Keratinocyte (primary cell): ENCODE data around the gene TBC1D9B. TPM values are rescaled to one million over a fixed set of nuclear protein-coding genes. Genes with fewer than 3 reads are reported as not detected.

Experiments used
- DNase-seq: peaks from one replicate; pipeline ENCODE4 v3.0.0-alpha.2; 2011; ENCODE audit warnings: low read depth, missing footprints, low spot score
- FAIRE-seq: peaks from 2 replicates; lab custom pipeline; 2011; peaks lifted over from hg19 to GRCh38; lab: Jason Lieb, UNC
- H2AFZ ChIP-seq: 2 replicates; pipeline ENCODE4 v1.6.0; 2012; ENCODE audit warnings: low read length, control low read depth, inconsistent platforms; ENCODE audit not compliant: control insufficient read depth
- H3K27ac ChIP-seq: 2 replicates; pipeline ENCODE4 v1.5.1; 2011; ENCODE audit warnings: low read length; ENCODE audit not compliant: control insufficient read depth, insufficient read depth
- H3K27me3 ChIP-seq: 3 replicates; pipeline ENCODE4 v1.6.0; 2011; ENCODE audit warnings: low read length; ENCODE audit not compliant: control insufficient read depth, insufficient read depth; ENCODE audit errors: extremely low read depth
- H3K36me3 ChIP-seq, 2 experiments: 2 replicates in 1 of 2; 3 replicates in 1 of 2; pipeline ENCODE4 v1.5.1; 2011; ENCODE audit warnings: low read length in 2 of 2, mild to moderate bottlenecking in 1 of 2; ENCODE audit not compliant: control insufficient read depth in 2 of 2, insufficient read depth in 2 of 2; ENCODE audit errors: extremely low read depth in 1 of 2
- H3K4me1 ChIP-seq: 3 replicates; pipeline ENCODE4 v1.5.1; 2011; ENCODE audit warnings: low read length; ENCODE audit not compliant: control insufficient read depth, insufficient read depth; ENCODE audit errors: extremely low read depth
- H3K4me2 ChIP-seq: 3 replicates; pipeline ENCODE4 v1.6.0; 2011; ENCODE audit warnings: low read depth, low read length; ENCODE audit not compliant: control insufficient read depth, insufficient read depth; ENCODE audit errors: extremely low read depth
- H3K4me3 ChIP-seq, 3 experiments: fragments of 200-600 bp in 1 of 3; sonication (generic) in 1 of 3; 2 replicates in 2 of 3; 3 replicates in 1 of 3; pipeline ENCODE4 v1.5.1; 2011 to 2016; ENCODE audit warnings: low read length in 3 of 3, mild to moderate bottlenecking in 3 of 3, control low read depth in 2 of 3, inconsistent platforms in 1 of 3, low read depth in 1 of 3, mixed read lengths in 1 of 3, mixed run types in 1 of 3, moderate library complexity in 1 of 3; ENCODE audit not compliant: control insufficient read depth in 2 of 3, insufficient read depth in 2 of 3; ENCODE audit errors: extremely low read depth in 1 of 3
- H3K79me2 ChIP-seq: 2 replicates; pipeline ENCODE4 v1.6.0; 2012; ENCODE audit warnings: low read length; ENCODE audit not compliant: control insufficient read depth, insufficient read depth
- H3K9ac ChIP-seq: 3 replicates; pipeline ENCODE4 v1.6.0; 2011; ENCODE audit warnings: low read length; ENCODE audit not compliant: control insufficient read depth, insufficient read depth; ENCODE audit errors: extremely low read depth
- H3K9me1 ChIP-seq: 3 replicates; pipeline ENCODE4 v1.6.0; 2011; ENCODE audit warnings: low read length; ENCODE audit not compliant: control insufficient read depth, insufficient read depth; ENCODE audit errors: extremely low read depth
- H3K9me3 ChIP-seq: 2 replicates; pipeline ENCODE4 v1.5.1; 2012; ENCODE audit warnings: low read depth, low read length; ENCODE audit not compliant: control insufficient read depth
- H4K20me1 ChIP-seq: 3 replicates; pipeline ENCODE4 v1.6.0; 2011; ENCODE audit warnings: low read length; ENCODE audit not compliant: control insufficient read depth, insufficient read depth; ENCODE audit errors: extremely low read depth
- CTCF ChIP-seq, 3 experiments: IDR thresholded peaks in 1 of 3; conservative IDR thresholded peaks in 1 of 3; optimal IDR thresholded peaks in 1 of 3; 2 replicates in 2 of 3; 3 replicates in 1 of 3; pipeline versions ENCODE3 to v1.5.1; 2011; ENCODE audit warnings: low read length in 3 of 3, mild to moderate bottlenecking in 3 of 3, moderate library complexity in 2 of 3, control low read depth in 1 of 3, inconsistent platforms in 1 of 3; ENCODE audit not compliant: insufficient read depth in 2 of 3; ENCODE audit errors: extremely low read depth in 1 of 3
- EZH2 ChIP-seq: IDR thresholded peaks from one replicate; pipeline ENCODE4 v1.6.1; 2012; ENCODE audit warnings: inconsistent platforms, mild to moderate bottlenecking, low read length, moderate library complexity
- dilution Hi-C: fragments of 300-500 bp; cut with MboI; formaldehyde crosslinking; loops from one replicate; pipeline ENCODE4 v1.7.0; 2020; ENCODE audit warnings: low sequenced_read_pairs; ENCODE audit not compliant: extremely low pct_ligation_motif_present
- polyA plus RNA-seq, 5 experiments: library from polyadenylated mRNA; depleted of rRNA in 3 of 5; stranded (reverse) in 3 of 5; stranded (forward) in 1 of 5; unstranded in 1 of 5; fragments of >200 nt; gene quantifications; 1 replicate in 1 of 5; 2 replicates in 3 of 5; 3 replicates in 1 of 5; pipeline versions ENCODE4 v1.2.1 to v1.2.3, GENCODE V29; 2011 to 2012; ENCODE audit warnings: missing spikeins in 2 of 5, low read depth in 1 of 5, low replicate concordance in 1 of 5

The TBC1D9B gene
- polyA plus RNA-seq, 1 donor (not counting 4 experiments of a cell fraction or from before 2014, with no cell fraction given) = 51.4 TPM

DNA sequence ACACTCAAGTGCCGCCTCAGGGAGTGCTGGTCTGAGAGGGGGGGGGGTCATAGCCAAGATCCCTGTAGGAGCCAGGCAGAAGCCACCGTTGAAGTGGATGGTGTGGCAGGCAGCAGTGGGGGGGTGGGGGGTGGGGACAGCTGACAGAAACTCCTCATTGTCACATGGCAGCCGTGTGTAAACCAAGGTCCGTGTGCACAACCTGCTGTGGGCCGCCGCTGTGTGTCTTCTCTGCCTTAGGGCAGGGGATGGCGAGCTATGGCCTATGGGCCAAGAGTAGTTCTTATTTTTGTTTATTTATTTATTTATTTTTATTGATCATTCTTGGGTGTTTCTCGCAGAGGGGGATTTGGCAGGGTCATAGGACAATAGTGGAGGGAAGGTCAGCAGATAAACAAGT, 73.6 kb downstream of the TBC1D9B start:
- no peaks in the 10 kb centered on the region for H3K27me3 ChIP-seq
- H3K4me3 ChIP-seq = no peak overlapping the region
- H4K20me1 ChIP-seq = no peaks in the 10 kb centered on the region
- peaks cover 28 to 44% of the 10 kb centered on the region in 2 experiments for H3K36me3 ChIP-seq
- no peak for FAIRE-seq
- no peak overlapping the region for H2AFZ ChIP-seq
- dilution Hi-C loops = loop anchor here (25.0 kb wide), 1 partner anchor 97 kb away; the partner anchor contains the start of gene MAML1
- H3K79me2 ChIP-seq = no peaks in the 10 kb centered on the region
- H3K9me1 ChIP-seq = no peaks in the 10 kb centered on the region
- H3K27ac ChIP-seq = no peak overlapping the region
- TF ChIP-seq EZH2 (no peak), CTCF (optimal IDR thresholded peaks at IDR 0.05 in 1 of 3, IDR thresholded peaks at IDR 0.05 in 1 of 3, conservative IDR thresholded peaks at IDR 0.05 in 1 of 3; ENCODE audit: extremely low read depth in 1 of 3, insufficient read depth in 2 of 3, low read length in 3 of 3) (no peak)
- no peak overlapping the region for H3K4me2 ChIP-seq
- H3K9me3 ChIP-seq = no peaks in the 10 kb centered on the region
- DNase-seq = no peak
- H3K9ac ChIP-seq = no peak overlapping the region
- H3K4me1 ChIP-seq = no peaks in the 10 kb centered on the region

DNA sequence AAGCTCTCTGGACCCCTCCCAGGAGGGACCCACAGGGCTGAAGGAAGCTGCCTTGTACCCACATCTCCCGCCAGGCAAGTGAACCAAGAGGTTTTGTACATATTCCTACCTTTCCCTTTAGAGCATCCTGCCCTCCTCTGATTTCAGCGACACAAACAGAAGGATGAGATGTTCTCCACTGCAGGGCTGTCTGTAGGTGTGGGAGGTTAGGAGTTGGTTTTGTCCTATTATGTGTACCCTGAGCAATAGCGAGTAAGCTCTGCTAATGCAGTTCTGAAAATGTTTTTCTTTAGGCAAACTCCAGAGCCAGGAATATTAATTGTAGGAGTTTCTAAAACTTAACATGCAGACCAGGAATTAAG, 74.0 kb downstream of the TBC1D9B start:
- DNase-seq = no peak
- dilution Hi-C loops = loop anchor here (25.0 kb wide), 1 partner anchor 96 kb away; the partner anchor contains the start of gene MAML1
- H3K36me3 ChIP-seq = peaks cover 32 to 46% of the 10 kb centered on the region in 2 experiments

More for the DNA sequence above, 74.0 kb downstream of the TBC1D9B start:
- no peak overlapping the region for H3K9ac ChIP-seq
- H3K9me3 ChIP-seq = no peaks in the 10 kb centered on the region
- no peak for FAIRE-seq
- H3K4me1 ChIP-seq = no peaks in the 10 kb centered on the region
- no peak overlapping the region for H3K4me2 ChIP-seq
- H3K27ac ChIP-seq = no peak overlapping the region
- H3K9me1 ChIP-seq = no peaks in the 10 kb centered on the region
- no peaks in the 10 kb centered on the region for H3K79me2 ChIP-seq
- no peaks in the 10 kb centered on the region for H3K27me3 ChIP-seq
- no peaks in the 10 kb centered on the region for H4K20me1 ChIP-seq
- H2AFZ ChIP-seq = no peak overlapping the region
- TF ChIP-seq CTCF (optimal IDR thresholded peaks at IDR 0.05 in 1 of 3, IDR thresholded peaks at IDR 0.05 in 1 of 3, conservative IDR thresholded peaks at IDR 0.05 in 1 of 3; ENCODE audit: extremely low read depth in 1 of 3, insufficient read depth in 2 of 3, low read length in 3 of 3) (no peak), EZH2 (no peak)
- H3K4me3 ChIP-seq = no peak overlapping the region
